PC-9 (cell line): ENCODE data around the gene YRDC.

Source experiments
- CTCF ChIP-seq: fragments of 200-600 bp; sonication (generic); conservative IDR thresholded peaks from 2 replicates; pipeline ENCODE4 v1.6.1; 2017; ENCODE audit warnings: mixed run types, antibody characterized with exemption, mild to moderate bottlenecking, moderate library complexity
- EZH2 ChIP-seq: fragments of 200-600 bp; sonication (generic); IDR thresholded peaks from 2 replicates; pipeline ENCODE4 v1.8.0; 2017; ENCODE audit warnings: antibody characterized with exemption, low read depth

- no peak for TF ChIP-seq CTCF
- TF ChIP-seq EZH2 = no peak
Measured at GRCh38 chr1:37840711-37841110, 32.7 kb upstream of the YRDC start.
